Measurements from ENCODE around the gene AP5S1. TPM values are rescaled to one million over a fixed set of nuclear protein-coding genes. Genes with fewer than 3 reads are reported as not detected.
"Not testable (repeated sequence)": the region's sequence is repeated elsewhere in the genome, so short reads cannot be mapped to it uniquely, and the experiment has no call there.

Gene AP5S1
- total RNA-seq, 1 donor from 2014 or later: 6.1 TPM

DNA sequence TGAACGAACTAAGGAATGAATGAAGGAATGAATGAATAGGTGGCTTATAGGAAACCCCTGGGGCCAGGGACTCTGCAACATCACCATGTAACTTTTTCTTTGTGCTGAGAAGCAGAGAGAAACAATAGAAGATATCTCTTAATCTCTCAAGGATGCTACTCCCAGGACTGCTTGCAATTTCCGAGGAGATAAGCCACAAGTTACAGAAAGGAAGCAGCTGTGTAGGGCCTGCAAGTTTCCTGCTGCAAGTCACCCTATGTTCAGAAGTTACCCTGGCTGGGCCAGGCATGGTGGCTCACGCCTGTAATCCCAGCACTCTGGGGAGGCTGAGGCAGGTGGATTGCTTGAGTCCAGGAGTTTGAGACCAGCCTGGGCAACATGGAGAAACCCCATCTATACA, 19.0 kb downstream of the AP5S1 start:
- H3K27ac ChIP-seq: no peak overlapping the region
- no peak overlapping the region for H3K4me3 ChIP-seq
- no peaks in the 10 kb centered on the region for H3K27me3 ChIP-seq
- DNase-seq (ENCODE audit: extremely low spot score in 2 of 2): no peak
- TF ChIP-seq POLR2AphosphoS5 (IDR thresholded peaks at IDR 0.05; ENCODE audit: insufficient read depth in 1 of 2, low read depth in 1 of 2) (no peak), POLR2A (IDR thresholded peaks at IDR 0.05) (no peak)
- TF ChIP-seq, protein P1, sequence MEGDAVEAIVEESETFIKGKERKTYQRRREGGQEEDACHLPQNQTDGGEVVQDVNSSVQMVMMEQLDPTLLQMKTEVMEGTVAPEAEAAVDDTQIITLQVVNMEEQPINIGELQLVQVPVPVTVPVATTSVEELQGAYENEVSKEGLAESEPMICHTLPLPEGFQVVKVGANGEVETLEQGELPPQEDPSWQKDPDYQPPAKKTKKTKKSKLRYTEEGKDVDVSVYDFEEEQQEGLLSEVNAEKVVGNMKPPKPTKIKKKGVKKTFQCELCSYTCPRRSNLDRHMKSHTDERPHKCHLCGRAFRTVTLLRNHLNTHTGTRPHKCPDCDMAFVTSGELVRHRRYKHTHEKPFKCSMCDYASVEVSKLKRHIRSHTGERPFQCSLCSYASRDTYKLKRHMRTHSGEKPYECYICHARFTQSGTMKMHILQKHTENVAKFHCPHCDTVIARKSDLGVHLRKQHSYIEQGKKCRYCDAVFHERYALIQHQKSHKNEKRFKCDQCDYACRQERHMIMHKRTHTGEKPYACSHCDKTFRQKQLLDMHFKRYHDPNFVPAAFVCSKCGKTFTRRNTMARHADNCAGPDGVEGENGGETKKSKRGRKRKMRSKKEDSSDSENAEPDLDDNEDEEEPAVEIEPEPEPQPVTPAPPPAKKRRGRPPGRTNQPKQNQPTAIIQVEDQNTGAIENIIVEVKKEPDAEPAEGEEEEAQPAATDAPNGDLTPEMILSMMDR (IDR thresholded peaks at IDR 0.05): no peak
- intact Hi-C loops (cut with DNase I): no loop called here
- no peaks in the 10 kb centered on the region for H3K36me3 ChIP-seq
- H3K4me1 ChIP-seq: no peaks in the 10 kb centered on the region
- no peaks in the 10 kb centered on the region for H3K9me3 ChIP-seq

DNA sequence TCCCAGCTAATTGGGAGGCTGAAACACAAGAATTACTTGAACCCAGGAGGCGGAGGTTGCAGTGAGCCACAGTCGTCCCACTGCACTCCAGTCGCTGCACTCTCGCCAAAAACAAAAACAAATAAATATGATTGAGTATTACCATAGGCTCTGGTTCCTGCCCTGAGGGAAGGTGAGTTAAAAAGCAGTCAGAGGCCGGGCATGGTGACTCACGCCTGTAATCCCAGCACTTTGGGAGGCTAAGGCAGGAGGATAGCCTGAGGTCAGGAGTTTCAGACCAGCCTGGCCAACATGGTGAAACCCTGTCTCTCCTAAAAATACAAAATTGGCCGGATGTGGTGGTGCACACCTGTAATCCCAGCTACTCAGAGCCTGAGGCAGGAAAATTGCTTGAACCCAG, 19.9 kb downstream of the AP5S1 start:
- H3K27ac ChIP-seq; intact Hi-C loops (cut with DNase I): not testable (repeated sequence)

DNA sequence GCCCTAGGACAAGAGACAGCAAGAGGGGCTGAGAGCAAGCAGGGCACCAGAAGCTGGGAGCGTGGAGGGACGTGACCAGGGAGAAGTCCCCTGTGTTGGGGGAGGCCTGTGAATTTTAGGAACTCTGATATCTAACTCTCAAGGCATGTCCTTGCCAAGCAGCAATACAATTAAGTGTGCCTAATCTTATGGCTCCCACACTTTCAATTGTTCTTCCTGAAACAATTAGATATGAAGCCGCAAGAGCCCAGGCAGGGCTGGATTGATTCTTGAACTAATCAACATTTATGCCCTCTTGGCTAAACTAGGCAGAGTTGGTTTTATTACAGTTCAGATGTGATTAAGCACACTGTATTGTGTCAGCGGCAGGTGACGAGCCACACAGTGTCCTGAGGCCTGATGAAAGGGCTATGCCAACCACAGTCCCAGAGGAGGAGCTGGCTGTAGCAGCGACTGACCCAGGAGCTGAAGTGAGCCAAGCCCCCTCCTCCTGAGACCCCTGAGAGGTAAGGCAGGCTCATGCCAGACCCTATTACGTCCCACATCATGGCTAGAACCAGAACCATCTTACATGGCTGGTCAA, 22.1 kb downstream of the AP5S1 start:
- H3K9me3 ChIP-seq: no peaks in the 10 kb centered on the region
- no peaks in the 10 kb centered on the region for H3K27me3 ChIP-seq
- no peak overlapping the region for H3K27ac ChIP-seq
- no peak for DNase-seq (ENCODE audit: extremely low spot score in 2 of 2)
- intact Hi-C loops (cut with DNase I): no loop called here
- H3K36me3 ChIP-seq: no peaks in the 10 kb centered on the region
- TF ChIP-seq POLR2AphosphoS5 (IDR thresholded peaks at IDR 0.05; ENCODE audit: insufficient read depth in 1 of 2, low read depth in 1 of 2) (no peak), POLR2A (IDR thresholded peaks at IDR 0.05) (no peak)
- TF ChIP-seq, protein P1 (IDR thresholded peaks at IDR 0.05): no peak
- peaks cover 12% of the 10 kb centered on the region for H3K4me1 ChIP-seq
- H3K4me3 ChIP-seq: no peak overlapping the region

More for the DNA sequence above, 19.9 kb downstream of the AP5S1 start:
- not testable (repeated sequence) for H3K4me3 ChIP-seq; H3K36me3 ChIP-seq; H3K9me3 ChIP-seq; H3K27me3 ChIP-seq; DNase-seq (ENCODE audit: extremely low spot score in 2 of 2); H3K4me1 ChIP-seq

DNA sequence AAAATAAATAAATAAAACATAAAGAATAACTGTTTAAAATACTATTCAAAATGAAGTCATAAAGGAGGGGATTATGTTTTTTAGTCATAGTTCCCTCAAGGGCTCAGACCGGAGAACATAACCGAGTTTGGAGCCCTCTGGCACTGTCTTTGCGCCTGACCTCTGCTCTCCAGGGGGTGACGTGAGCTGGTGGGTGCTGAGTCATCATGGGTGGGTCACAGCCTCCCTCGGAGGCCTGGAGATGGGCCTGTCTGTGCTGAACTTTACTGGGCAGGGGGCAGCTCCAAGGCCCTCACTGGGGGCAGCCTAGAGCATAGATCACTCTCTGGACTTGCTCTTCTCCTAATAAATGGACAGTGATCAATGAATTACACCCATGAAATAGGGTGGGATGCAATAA, 23.1 kb downstream of the AP5S1 start:
- H3K4me3 ChIP-seq: no peak overlapping the region
- DNase-seq (ENCODE audit: extremely low spot score in 2 of 2): no peak
- no peaks in the 10 kb centered on the region for H3K36me3 ChIP-seq
- TF ChIP-seq POLR2A (IDR thresholded peaks at IDR 0.05): no peak
- no peak for TF ChIP-seq POLR2AphosphoS5 (IDR thresholded peaks at IDR 0.05; ENCODE audit: insufficient read depth in 1 of 2, low read depth in 1 of 2)
- TF ChIP-seq, protein P1 (IDR thresholded peaks at IDR 0.05): no peak
- H3K27ac ChIP-seq: no peak overlapping the region
- intact Hi-C loops (cut with DNase I): no loop called here
- no peaks in the 10 kb centered on the region for H3K27me3 ChIP-seq
- H3K4me1 ChIP-seq: peaks cover 21% of the 10 kb centered on the region
- no peaks in the 10 kb centered on the region for H3K9me3 ChIP-seq

DNA sequence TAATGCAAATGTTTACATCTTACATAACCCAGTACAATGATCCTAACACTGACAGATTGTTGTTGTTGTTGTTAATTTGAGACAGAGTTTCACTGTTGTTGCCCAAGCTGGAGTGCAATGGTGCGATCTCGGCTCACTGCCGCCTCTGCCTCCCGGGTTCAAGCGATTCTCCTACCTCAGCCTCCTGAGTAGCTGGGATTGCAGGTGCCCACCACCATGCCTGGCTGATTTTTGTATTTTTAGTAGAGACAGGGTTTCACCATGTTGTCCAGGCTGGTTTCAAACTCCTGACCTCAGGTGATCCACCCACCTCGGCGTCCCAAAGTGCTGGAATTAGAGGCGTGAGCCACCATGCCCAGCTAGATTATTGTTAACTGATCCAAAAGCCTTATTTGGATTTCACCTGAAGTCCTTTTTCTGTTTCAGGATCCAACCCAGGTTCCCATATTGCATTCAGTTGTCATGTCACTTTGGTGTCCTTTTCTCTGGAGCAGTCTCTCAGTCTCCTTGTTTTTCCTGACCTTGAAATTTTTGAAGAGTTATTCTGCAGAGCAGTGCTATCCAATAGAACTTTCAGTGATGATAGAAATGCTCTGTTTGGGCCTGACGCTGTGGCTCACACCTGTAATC, 23.8 kb downstream of the AP5S1 start:
- H3K4me3 ChIP-seq; intact Hi-C loops (cut with DNase I); H3K36me3 ChIP-seq; H3K9me3 ChIP-seq; DNase-seq (ENCODE audit: extremely low spot score in 2 of 2); H3K27ac ChIP-seq; H3K27me3 ChIP-seq: not testable (repeated sequence)
- peaks cover 28% of the 10 kb centered on the region for H3K4me1 ChIP-seq

DNA sequence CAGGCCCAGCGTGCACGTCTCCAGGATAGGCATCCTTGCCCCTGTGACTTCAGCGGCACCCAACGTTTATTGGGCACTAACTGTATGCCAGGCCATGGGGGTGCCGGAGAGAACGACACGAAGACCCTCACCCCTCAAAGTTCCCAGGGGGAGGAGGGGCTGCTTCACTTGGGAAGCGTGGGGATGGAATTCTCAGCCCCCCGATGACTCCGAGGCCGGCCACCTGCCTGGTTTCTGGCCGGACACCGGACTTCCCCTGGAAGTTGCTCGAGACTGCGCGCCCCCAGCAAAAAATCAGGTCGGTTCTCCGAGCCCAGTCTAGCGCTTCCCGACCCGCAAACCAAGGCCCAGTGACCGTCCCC, 26.0 kb downstream of the AP5S1 start:
- H3K9me3 ChIP-seq: no peaks in the 10 kb centered on the region
- H3K4me1 ChIP-seq: peaks cover 30% of the 10 kb centered on the region
- no peaks in the 10 kb centered on the region for H3K27me3 ChIP-seq
- DNase-seq (ENCODE audit: extremely low spot score in 2 of 2): peak in 1 of 2 donors; percentile 89
- H3K36me3 ChIP-seq: no peaks in the 10 kb centered on the region
- intact Hi-C loops (cut with DNase I): no loop called here
- H3K27ac ChIP-seq: peak overlapping the region; percentile 87
- peak overlapping the region; percentile 96 to 97 for H3K4me3 ChIP-seq
- TF ChIP-seq POLR2A (IDR thresholded peaks at IDR 0.05): no peak
- TF ChIP-seq, protein P1 (IDR thresholded peaks at IDR 0.05): no peak
- TF ChIP-seq POLR2AphosphoS5 (IDR thresholded peaks at IDR 0.05; ENCODE audit: insufficient read depth in 1 of 2, low read depth in 1 of 2): no peak

Measured in vagina (tissue), 2 donors.